ENCODE data around the gene SMIM12.

DNA sequence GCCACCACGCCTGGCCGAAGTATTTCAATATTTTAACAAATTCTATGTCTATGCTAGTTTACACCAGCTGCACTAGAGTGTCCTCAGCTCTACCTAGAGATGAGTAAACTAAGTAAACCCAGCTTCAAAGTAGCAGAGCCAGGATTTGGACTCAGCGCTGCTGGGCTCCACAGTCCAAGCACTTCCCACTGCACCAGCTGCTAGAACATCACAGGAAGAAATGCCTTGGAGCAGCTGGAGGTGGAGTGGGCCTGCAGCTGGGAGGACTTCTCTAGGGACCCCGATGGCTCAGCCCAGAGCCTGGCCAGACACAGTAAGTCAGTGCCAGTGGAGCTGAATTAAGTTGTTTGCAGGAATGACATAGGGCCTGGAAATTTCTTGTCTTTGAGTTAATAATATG, 10.2 kb upstream of the SMIM12 start:
- TF ChIP-seq, protein P1, sequence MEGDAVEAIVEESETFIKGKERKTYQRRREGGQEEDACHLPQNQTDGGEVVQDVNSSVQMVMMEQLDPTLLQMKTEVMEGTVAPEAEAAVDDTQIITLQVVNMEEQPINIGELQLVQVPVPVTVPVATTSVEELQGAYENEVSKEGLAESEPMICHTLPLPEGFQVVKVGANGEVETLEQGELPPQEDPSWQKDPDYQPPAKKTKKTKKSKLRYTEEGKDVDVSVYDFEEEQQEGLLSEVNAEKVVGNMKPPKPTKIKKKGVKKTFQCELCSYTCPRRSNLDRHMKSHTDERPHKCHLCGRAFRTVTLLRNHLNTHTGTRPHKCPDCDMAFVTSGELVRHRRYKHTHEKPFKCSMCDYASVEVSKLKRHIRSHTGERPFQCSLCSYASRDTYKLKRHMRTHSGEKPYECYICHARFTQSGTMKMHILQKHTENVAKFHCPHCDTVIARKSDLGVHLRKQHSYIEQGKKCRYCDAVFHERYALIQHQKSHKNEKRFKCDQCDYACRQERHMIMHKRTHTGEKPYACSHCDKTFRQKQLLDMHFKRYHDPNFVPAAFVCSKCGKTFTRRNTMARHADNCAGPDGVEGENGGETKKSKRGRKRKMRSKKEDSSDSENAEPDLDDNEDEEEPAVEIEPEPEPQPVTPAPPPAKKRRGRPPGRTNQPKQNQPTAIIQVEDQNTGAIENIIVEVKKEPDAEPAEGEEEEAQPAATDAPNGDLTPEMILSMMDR (IDR thresholded peaks at IDR 0.05; ENCODE audit: low read depth, low read length, missing input control): no peak
- TF ChIP-seq, protein P2, sequence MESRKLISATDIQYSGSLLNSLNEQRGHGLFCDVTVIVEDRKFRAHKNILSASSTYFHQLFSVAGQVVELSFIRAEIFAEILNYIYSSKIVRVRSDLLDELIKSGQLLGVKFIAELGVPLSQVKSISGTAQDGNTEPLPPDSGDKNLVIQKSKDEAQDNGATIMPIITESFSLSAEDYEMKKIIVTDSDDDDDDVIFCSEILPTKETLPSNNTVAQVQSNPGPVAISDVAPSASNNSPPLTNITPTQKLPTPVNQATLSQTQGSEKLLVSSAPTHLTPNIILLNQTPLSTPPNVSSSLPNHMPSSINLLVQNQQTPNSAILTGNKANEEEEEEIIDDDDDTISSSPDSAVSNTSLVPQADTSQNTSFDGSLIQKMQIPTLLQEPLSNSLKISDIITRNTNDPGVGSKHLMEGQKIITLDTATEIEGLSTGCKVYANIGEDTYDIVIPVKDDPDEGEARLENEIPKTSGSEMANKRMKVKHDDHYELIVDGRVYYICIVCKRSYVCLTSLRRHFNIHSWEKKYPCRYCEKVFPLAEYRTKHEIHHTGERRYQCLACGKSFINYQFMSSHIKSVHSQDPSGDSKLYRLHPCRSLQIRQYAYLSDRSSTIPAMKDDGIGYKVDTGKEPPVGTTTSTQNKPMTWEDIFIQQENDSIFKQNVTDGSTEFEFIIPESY (IDR thresholded peaks at IDR 0.05): no peak
- TF ChIP-seq SP1 (IDR thresholded peaks at IDR 0.05) (no peak), YY1 (IDR thresholded peaks at IDR 0.05) (no peak), RAD21 (IDR thresholded peaks at IDR 0.05) (no peak), TAF1 (conservative IDR thresholded peaks at IDR 0.05) (no peak), GABPA (IDR thresholded peaks at IDR 0.05 in 1 of 2, conservative IDR thresholded peaks at IDR 0.05 in 1 of 2) (no peak)
- TF ChIP-seq, protein P3, sequence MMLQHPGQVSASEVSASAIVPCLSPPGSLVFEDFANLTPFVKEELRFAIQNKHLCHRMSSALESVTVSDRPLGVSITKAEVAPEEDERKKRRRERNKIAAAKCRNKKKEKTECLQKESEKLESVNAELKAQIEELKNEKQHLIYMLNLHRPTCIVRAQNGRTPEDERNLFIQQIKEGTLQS (IDR thresholded peaks at IDR 0.05): no peak
